GM06990 (cell line): ENCODE data around the gene ZNG1A.
"Not testable (repeated sequence)": the region's sequence is repeated elsewhere in the genome, so short reads cannot be mapped to it uniquely, and the experiment has no call there.

Source experiments
- DNase-seq: peaks from one replicate; pipeline ENCODE4 v3.0.0-alpha.2; 2011; ENCODE audit not compliant: insufficient read length; ENCODE audit errors: extremely low read depth
- H3K27me3 ChIP-seq: replicated peaks from 2 replicates; pipeline ENCODE4 v1.6.0; 2011; ENCODE audit warnings: low read length; ENCODE audit not compliant: control insufficient read depth, insufficient read depth
- H3K36me3 ChIP-seq: 2 replicates; pipeline ENCODE4 v1.5.1; 2011; ENCODE audit warnings: low read length; ENCODE audit not compliant: control insufficient read depth, insufficient read depth
- H3K4me3 ChIP-seq: replicated peaks from 2 replicates; pipeline ENCODE4 v1.5.1; 2011; ENCODE audit warnings: low read depth, mild to moderate bottlenecking, control low read depth, low read length

The ZNG1A gene

GRCh38 chr9:88396-89037, 90.3 kb downstream of the ZNG1A start:
- not testable (repeated sequence) for DNase-seq, H3K27me3 ChIP-seq, H3K36me3 ChIP-seq, H3K4me3 ChIP-seq

GRCh38 chr9:87860-88259, 91.0 kb downstream of the ZNG1A start:
- not testable (repeated sequence) for DNase-seq, H3K4me3 ChIP-seq, H3K36me3 ChIP-seq, H3K27me3 ChIP-seq

GRCh38 chr9:87105-87504, 91.8 kb downstream of the ZNG1A start:
- not testable (repeated sequence) for DNase-seq, H3K4me3 ChIP-seq, H3K36me3 ChIP-seq, H3K27me3 ChIP-seq

GRCh38 chr9:86697-87096, 92.2 kb downstream of the ZNG1A start:
- not testable (repeated sequence) for DNase-seq, H3K36me3 ChIP-seq

GRCh38 chr9:82932-83689, 95.7 kb downstream of the ZNG1A start:
- not testable (repeated sequence) for H3K4me3 ChIP-seq, DNase-seq, H3K36me3 ChIP-seq, H3K27me3 ChIP-seq

More at GRCh38 chr9:86697-87096, 92.2 kb downstream of the ZNG1A start:
- not testable (repeated sequence) for H3K4me3 ChIP-seq, H3K27me3 ChIP-seq

- not testable (repeated sequence) for DNase-seq, H3K36me3 ChIP-seq, H3K27me3 ChIP-seq, H3K4me3 ChIP-seq
Observed at GRCh38 chr9:78333-78732, 100.5 kb downstream of the ZNG1A start.

GRCh38 chr9:76389-76788, 102.5 kb downstream of the ZNG1A start:
- not testable (repeated sequence) for H3K4me3 ChIP-seq, H3K36me3 ChIP-seq, H3K27me3 ChIP-seq, DNase-seq

GRCh38 chr9:73900-74525, 104.8 kb downstream of the ZNG1A start:
- not testable (repeated sequence) for H3K36me3 ChIP-seq, H3K27me3 ChIP-seq, DNase-seq, H3K4me3 ChIP-seq

GRCh38 chr9:73076-73899, 105.6 kb downstream of the ZNG1A start:
- not testable (repeated sequence) for DNase-seq, H3K4me3 ChIP-seq, H3K27me3 ChIP-seq, H3K36me3 ChIP-seq
